Measurements from ENCODE around the gene TCHP. TPM values are rescaled to one million over a fixed set of nuclear protein-coding genes. Genes with fewer than 3 reads are reported as not detected.
A peak's percentile ranks its signal among the peaks of the same experiment; 100 is the strongest.

Gene TCHP
- total and polyA plus RNA-seq, 2 of the 13 experiments (the other 11 are each of a cell fraction or from before 2014, with no cell fraction given) = 6.7 to 12.2 TPM

- TF ChIP-seq ZNF292 (CRISPR knock-in tag; IDR thresholded peaks at IDR 0.05; ENCODE audit: borderline replicate concordance, low read depth) = no peak
- no peak for TF ChIP-seq ZNF20 (CRISPR knock-in tag; IDR thresholded peaks at IDR 0.05)
These were observed 62.3 kb downstream of the TCHP start (continued) for GRCh38 chr12:109962398-109962797.

- Histone ChIP-seq H3K4me2 (ENCODE audit: low read depth, low read length) (no peak overlapping the region), H3K4me3 (replicated peaks in 1 of 3; ENCODE audit: insufficient read depth in 1 of 3, low read depth in 2 of 3, low read length in 3 of 3) (no peak overlapping the region), H3K9me3 (ENCODE audit: low read length) (no peaks in the 10 kb centered on the region), H3K36me3 (replicated peaks in 1 of 2; ENCODE audit: control insufficient read depth in 1 of 2, insufficient read depth in 2 of 2, low read length in 2 of 2) (peaks cover 20 to 55% of the 10 kb centered on the region in 2 experiments), H3K4me1 (ENCODE audit: insufficient read depth, low read length) (peaks cover 16% of the 10 kb centered on the region), H2AFZ (ENCODE audit: low read length) (no peak overlapping the region), H3K79me2 (ENCODE audit: insufficient read depth, low read length) (no peaks in the 10 kb centered on the region), H3K27me3 (ENCODE audit: control insufficient read depth in 1 of 2, insufficient read depth in 2 of 2, low read length in 2 of 2) (no peaks in the 10 kb centered on the region), H4K20me1 (ENCODE audit: insufficient read depth, low read length) (no peaks in the 10 kb centered on the region), H3K9ac (ENCODE audit: insufficient read depth, low read depth, low read length) (no peak overlapping the region), H3K27ac (ENCODE audit: extremely low read length, insufficient read depth, low read length) (no peak overlapping the region)
- intact Hi-C loops (cut with micrococcal nuclease; ENCODE audit: unreplicated experiment) (no loop called here), in situ Hi-C loops (cut with HindIII; ENCODE audit: extremely low pct_ligation_motif_present, low pct_unique_long_range_greater_than_20kb) (no loop called here)
- BruUV-seq (replicated peaks) = no TSS peak
- 89% methylated on average over 1 of the region's 1 CpG for WGBS (ENCODE audit: low lambda C conversion rate)
- FAIRE-seq = no peak
- no peak for ATAC-seq
- no peak for DNase-seq (ENCODE audit: low spot score)
- CTCF ChIA-PET (ENCODE audit: low intra/inter-chr PET ratio, low total read pairs) = no interaction called here
- POLR2A ChIA-PET = no interaction called here
- peak; percentile 82 for TF ChIP-seq ZNF629 (CRISPR knock-in tag; conservative IDR thresholded peaks at IDR 0.05)
- no peak for TF ChIP-seq ZNF777 (CRISPR knock-in tag; IDR thresholded peaks at IDR 0.05)
These were observed 63.3 kb downstream of the TCHP start for GRCh38 chr12:109963330-109963729.

- CTCF ChIA-PET (ENCODE audit: low intra/inter-chr PET ratio, low total read pairs) = no interaction called here
- no peaks in the 10 kb centered on the region for H3K79me2 ChIP-seq (ENCODE audit: insufficient read depth, low read length)
- no peak overlapping the region for H3K4me2 ChIP-seq (ENCODE audit: low read depth, low read length)
- H3K27me3 ChIP-seq (ENCODE audit: control insufficient read depth in 1 of 2, insufficient read depth in 2 of 2, low read length in 2 of 2) = no peaks in the 10 kb centered on the region
- H3K4me3 ChIP-seq (replicated peaks in 1 of 3; ENCODE audit: insufficient read depth in 1 of 3, low read depth in 2 of 3, low read length in 3 of 3) = no peak overlapping the region
- no peak overlapping the region for H3K27ac ChIP-seq (ENCODE audit: extremely low read length, insufficient read depth, low read length)
- WGBS (ENCODE audit: low lambda C conversion rate) = 92% methylated on average over 4 of the region's 4 CpGs
- H4K20me1 ChIP-seq (ENCODE audit: insufficient read depth, low read length) = no peaks in the 10 kb centered on the region
- H2AFZ ChIP-seq (ENCODE audit: low read length) = no peak overlapping the region
- in situ Hi-C loops (cut with HindIII; ENCODE audit: extremely low pct_ligation_motif_present, low pct_unique_long_range_greater_than_20kb) (no loop called here), intact Hi-C loops (cut with micrococcal nuclease; ENCODE audit: unreplicated experiment) (no loop called here)
- DNase-seq (ENCODE audit: low spot score) = no peak
- H3K4me1 ChIP-seq (ENCODE audit: insufficient read depth, low read length) = peaks cover 16% of the 10 kb centered on the region
- ATAC-seq = no peak
- H3K9ac ChIP-seq (ENCODE audit: insufficient read depth, low read depth, low read length) = no peak overlapping the region
- BruUV-seq (replicated peaks) = no TSS peak
- H3K36me3 ChIP-seq (replicated peaks in 1 of 2; ENCODE audit: control insufficient read depth in 1 of 2, insufficient read depth in 2 of 2, low read length in 2 of 2) = peaks cover 19 to 50% of the 10 kb centered on the region in 2 experiments
- no peak for FAIRE-seq
- POLR2A ChIA-PET = no interaction called here
- no peaks in the 10 kb centered on the region for H3K9me3 ChIP-seq (ENCODE audit: low read length)
- TF ChIP-seq SMARCC2 (IDR thresholded peaks at IDR 0.05) = no peak
- no peak for TF ChIP-seq ZNF609 (CRISPR knock-in tag; IDR thresholded peaks at IDR 0.05; ENCODE audit: borderline replicate concordance)
- no peak for TF ChIP-seq PRMT3 (CRISPR knock-in tag; IDR thresholded peaks at IDR 0.05; ENCODE audit: borderline replicate concordance, low read depth)
- TF ChIP-seq NFRKB (IDR thresholded peaks at IDR 0.05) = no peak
- no peak for TF ChIP-seq XBP1 (CRISPR knock-in tag; IDR thresholded peaks at IDR 0.05)
- TF ChIP-seq JUND (CRISPR knock-in tag; IDR thresholded peaks at IDR 0.05) = no peak
- TF ChIP-seq ZNF34 (CRISPR knock-in tag; IDR thresholded peaks at IDR 0.05; ENCODE audit: borderline replicate concordance) = no peak
- TF ChIP-seq TBL1XR1 (IDR thresholded peaks at IDR 0.05; ENCODE audit: borderline replicate concordance, low read length, partially characterized antibody) = no peak
These were observed 63.8 kb downstream of the TCHP start for GRCh38 chr12:109963743-109964429.

All from HepG2 (cell line).